CD4-positive, alpha-beta T cell treated with Interferon gamma for 1 hour (primary cell): ENCODE data around the gene MLLT3.

Experiments
- DNase-seq: peaks from one replicate; pipeline ENCODE4 v3.0.0-alpha.2; 2020

MLLT3 gene

GRCh38 chr9:20472342-20473045, 149.8 kb downstream of the MLLT3 start:
- no peak for DNase-seq

GRCh38 chr9:20466328-20467008, 155.8 kb downstream of the MLLT3 start:
- no peak for DNase-seq

DNA sequence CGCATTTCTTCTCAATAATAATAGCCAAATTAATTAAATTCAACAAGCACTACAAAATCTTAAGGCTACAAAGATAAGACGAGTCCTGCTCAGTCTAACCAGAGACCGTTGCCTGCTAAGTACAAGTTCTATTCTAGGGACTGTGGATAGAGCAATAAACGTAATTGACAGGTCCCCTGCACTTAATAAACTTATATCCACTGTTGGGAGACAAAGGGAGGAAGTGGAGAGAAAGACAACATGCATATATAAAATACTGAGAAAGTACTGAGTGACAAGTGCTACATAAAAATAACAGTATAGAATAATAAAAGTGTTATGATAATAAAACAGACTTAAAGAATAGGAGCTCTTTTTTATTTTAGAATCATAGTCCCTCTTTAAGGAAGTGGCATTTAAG, 158.1 kb downstream of the MLLT3 start:
- no peak for DNase-seq

- no peak for DNase-seq
These were observed 158.5 kb downstream of the MLLT3 start for GRCh38 chr9:20463823-20464222.

DNA sequence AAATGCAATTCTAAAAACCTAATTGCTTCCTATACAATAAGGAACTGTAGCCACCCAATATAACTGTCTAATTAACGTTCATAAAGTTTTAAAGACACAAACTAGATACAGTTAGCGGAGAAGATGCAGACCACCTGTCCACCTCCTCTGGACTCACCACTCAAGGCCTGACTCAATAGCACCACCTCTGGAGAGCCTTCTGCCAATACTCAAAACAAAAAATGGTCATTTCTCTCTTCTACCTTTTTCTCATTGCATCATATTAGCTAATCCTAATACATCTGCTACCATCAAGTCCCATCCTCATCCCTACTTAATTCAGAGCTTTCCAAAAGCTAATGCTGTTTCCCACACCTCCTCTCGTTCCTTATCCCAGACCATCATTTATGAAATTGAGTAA, 159.9 kb downstream of the MLLT3 start:
- DNase-seq, result no peak

GRCh38 chr9:20447291-20447690, 175.0 kb downstream of the MLLT3 start:
- no peak for DNase-seq

DNA sequence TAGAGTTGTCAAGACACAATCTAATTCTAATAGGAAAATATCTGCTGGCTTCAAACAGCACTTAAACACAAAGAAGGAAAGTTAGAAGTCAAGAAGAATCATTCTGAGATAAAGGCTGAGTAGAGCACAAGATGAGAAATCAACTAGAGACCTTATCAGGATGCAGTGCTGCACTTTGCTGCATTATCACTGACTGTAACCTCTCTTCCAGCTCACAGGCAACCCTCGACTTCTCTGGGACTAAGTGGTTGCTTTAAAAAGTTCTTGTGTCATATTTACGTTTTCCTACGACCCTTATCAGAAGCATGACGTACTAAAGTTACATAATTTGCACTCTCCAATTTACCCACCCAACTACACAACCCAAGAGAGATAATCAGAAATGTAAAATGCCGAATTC, 176.1 kb downstream of the MLLT3 start:
- no peak for DNase-seq

DNA sequence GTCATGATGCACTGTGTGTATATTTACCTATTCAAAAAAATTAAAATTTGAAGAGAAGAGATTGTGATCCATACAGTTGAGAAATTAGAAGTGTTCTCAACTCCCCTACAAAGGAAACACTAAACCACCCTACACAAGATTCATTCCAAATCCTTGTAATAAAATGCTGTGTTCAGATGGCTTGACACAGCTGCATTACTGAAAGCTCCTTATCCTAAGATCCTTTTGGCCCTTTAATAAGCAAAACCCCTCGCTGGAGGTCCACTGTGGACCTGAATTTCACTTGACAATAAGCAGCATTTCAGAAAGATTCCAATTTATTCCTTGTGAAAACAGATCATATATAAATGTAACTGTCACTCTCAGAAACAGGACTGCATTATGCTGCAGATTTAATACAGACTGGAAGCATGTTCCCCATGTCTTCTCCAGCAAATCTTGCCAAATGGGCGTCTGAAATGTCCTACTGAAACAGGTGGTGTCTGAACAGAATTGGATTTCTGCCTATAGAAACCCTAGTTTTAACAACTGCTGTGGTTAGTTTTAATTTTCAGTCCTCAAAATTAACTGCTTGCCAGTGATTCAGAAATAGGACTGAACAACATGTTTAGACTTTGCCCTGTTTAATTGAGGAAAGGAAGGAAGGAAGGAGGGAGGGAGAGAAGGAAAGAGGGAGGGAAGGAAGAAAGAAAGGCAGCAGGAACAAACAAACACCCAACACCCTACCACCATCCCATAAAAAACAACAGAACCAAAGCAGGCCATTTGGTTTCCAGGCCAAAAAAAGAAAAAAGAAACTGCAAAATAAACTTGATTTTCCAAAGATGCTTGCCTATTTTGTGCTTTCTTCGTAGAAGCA, 179.6 kb downstream of the MLLT3 start:
- no peak for DNase-seq

- no peak for DNase-seq
These were observed 180.4 kb downstream of the MLLT3 start for GRCh38 chr9:20441711-20442423.

DNA sequence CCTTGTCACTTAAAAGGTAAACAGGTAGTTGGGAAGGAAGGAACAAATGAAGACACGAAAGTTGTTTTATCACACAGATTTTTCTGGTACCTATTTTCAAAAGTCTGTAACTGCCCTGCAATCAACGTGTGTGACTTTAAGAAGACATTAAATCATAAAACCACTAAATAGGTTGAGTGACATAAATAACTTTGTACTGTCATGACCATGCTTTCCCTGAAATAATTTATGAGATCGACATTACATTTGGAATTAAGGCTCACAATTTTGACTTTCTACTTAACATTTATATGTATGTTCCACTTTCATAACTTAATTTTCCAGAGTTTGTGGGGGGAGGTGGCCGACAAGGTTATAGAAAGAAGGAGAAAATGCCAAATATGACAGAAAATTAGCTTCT, 181.1 kb downstream of the MLLT3 start:
- no peak for DNase-seq

DNA sequence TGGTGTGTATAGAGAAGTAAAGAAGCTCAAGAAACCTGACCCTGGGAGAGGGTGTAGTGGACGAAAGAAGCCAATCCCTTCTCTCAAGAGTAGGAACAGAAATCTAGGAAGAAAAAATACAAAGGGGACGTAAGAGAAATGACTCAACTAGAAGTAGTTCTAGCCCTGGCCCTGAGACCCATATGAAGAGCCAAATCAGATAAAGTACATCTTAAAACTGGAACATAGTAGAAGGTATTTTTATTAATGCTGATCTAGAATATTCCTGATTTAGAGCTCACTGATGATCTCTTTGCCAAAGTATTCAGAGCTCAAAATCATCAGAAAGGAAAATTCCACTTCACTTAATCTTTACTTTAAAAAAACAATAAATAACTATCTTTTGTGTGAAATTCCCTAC, 184.8 kb downstream of the MLLT3 start:
- no peak for DNase-seq

DNA sequence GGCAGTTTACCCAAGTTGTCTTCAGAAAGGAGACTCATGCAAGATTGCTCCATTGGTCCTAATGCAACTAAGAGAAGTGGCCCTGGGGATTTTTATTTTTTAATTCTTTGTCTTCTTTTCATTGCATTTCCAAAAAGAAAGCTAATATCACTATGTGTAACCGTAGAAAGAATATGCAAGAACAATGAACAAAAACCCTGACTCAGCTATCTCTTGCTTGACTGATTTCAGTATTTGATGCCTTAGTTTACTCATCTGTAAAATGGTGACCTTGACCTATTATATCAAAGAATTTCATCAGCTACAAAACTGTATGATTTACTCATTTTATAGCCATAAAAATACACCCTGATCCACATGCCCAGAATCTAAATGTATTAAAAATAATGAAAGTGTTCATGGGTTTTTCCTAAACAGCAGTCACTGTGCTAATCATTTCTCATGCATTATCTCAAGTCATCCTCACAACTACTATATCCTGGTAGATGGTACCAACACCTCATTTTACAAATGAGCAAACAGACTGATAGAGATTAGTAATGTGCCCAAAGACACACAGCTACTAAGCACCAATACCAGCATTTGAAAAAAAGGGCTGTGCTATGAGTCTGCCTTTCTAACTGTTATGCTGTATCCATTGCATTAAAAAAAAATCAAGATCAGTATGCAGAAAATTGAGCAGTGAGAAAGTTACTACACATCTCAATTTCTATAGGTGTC, 185.7 kb downstream of the MLLT3 start:
- DNase-seq, result no peak

DNA sequence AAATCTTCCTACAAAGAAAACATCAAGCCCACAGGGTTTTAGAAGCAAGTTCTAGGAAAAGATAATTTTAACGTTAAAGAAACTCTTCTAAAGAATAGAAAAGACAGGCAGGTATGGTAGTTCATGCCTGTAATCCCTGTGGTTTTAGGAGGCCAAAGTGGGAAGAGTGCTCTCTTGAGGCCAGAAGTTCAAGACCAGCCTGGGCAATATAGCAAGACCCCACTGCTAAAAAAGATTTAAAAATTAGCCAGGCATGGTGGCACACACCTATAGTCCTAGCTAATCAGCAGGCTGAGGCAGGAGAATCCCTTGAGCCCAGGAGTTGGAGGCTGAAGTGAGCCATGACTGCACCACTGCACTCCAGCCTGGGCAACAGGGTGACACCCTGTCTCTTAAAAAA, 193.3 kb downstream of the MLLT3 start:
- no peak for DNase-seq

GRCh38 chr9:20427359-20427758, 194.9 kb downstream of the MLLT3 start:
- DNase-seq, result no peak

- DNase-seq, result no peak
These were observed 196.3 kb downstream of the MLLT3 start for GRCh38 chr9:20426019-20426418.

DNA sequence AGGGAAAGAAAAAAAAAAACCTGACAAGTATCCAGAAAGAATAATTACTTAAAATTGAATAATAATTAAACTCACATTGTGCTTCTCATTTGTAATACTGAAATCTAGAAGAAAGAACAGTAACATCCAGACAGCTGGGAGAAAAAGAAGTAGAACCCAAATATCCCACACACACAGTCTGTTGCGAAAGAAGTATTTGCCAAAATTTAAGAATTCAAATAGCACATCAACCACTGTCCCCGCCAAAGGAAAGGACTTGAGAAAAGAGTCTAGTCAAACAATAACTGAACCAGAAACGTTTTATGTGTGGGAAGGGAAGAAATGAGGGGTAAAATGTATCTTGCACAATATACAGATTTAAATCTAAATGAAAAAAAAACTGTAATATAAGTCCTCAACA, 202.8 kb downstream of the MLLT3 start:
- no peak for DNase-seq

GRCh38 chr9:20418485-20418884, 203.8 kb downstream of the MLLT3 start:
- DNase-seq, result no peak

DNA sequence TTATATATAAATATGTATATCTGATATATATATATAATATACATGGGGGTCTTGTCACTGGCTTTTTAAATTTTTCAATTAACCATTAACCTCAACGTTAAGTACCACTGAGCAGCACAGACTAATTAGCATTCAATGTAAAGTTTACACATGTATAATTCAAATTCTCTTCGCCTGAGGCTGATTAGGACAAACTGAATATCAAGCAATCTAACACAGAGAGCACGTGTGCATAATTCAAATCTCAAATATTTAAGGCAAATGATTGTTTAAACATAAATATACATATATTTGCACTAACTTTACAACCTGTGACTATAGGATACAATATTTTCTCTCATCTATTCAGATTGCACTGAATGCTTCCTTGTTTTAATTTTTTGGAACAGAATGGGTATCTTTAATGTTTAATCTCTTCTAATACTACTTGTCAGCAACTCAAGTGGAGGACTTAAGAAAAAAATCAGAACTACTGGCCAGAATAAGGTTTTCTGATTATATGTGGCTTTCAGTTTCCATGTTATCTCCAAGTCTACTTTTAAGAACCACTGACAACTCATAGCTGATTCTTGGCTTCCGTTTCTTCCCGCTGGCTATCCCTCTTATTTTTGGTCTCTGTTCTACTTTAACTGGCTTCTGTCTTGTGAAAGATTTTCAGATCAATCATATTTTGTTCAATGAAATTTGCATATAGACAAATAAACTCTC, 204.8 kb downstream of the MLLT3 start:
- no peak for DNase-seq

GRCh38 chr9:20414150-20414549, 208.1 kb downstream of the MLLT3 start:
- DNase-seq, result no peak

- no peak for DNase-seq
These were observed 212.8 kb downstream of the MLLT3 start for GRCh38 chr9:20409321-20410092.

DNA sequence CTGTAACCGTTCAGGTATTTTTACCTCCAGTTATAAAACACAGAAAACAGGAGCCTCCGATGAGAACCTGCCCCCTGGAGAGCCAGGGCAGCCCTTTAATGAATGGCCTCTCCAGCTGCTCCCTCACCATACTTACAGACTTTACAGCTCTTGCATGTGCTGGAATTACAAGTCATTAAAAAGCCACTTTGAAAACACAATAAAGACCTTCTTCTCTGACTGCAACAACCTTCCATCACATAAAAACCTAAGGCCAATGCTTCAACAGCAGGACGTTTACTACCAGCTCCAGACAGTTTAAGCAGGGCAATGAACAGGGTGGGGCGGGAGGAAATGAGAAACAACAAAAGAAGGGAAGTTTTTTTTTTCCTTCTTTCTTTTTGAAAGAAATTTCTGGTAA, 213.8 kb downstream of the MLLT3 start:
- DNase-seq, result no peak
